HG03108 (cell line): ENCODE results near the gene PREX1.

Experiments used
- ATAC-seq: cut with Tn5 transposase; IDR thresholded peaks from one replicate; pipeline ENCODE4 v1.9.1; 2021; ENCODE audit warnings: moderate library complexity; ENCODE audit not compliant: unreplicated experiment

The PREX1 gene

DNA sequence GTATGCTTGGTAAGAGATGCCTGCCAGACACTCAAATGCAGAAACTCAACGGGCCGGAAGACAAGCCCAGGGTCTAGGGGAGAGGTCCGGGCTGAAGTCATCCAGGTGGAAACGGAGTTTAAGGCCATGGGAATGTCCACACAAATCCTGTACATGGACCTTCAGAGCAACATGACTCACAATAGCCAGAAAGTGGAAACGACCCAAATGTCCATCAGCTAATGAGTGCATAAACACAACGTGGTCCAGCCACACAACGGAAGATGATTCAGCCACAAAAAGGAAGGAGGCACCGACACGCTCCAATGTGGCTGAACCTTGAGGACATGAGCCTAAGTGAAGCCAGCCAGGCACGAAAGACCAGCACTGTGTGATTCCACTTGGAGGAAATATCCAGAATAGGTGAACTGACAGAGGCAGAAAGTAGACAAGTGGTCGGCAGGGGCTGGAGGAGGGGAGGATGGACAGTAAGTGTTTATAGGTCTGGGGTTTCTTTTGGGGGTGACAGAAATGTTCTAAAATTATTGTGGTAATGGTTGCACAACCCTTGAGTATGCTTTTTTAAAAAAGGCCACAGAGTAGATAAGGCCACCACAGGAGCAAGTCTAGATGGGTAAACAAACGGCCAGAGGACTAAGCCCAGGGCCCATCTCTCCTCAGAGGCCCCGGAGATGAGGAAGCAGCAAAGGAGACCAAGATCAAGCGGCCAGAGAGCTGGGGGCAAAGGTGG, 105.6 kb downstream of the PREX1 start:
- ATAC-seq: no peak

- ATAC-seq: no peak
Measured at GRCh38 chr20:48721324-48722001, 106.3 kb downstream of the PREX1 start.

DNA sequence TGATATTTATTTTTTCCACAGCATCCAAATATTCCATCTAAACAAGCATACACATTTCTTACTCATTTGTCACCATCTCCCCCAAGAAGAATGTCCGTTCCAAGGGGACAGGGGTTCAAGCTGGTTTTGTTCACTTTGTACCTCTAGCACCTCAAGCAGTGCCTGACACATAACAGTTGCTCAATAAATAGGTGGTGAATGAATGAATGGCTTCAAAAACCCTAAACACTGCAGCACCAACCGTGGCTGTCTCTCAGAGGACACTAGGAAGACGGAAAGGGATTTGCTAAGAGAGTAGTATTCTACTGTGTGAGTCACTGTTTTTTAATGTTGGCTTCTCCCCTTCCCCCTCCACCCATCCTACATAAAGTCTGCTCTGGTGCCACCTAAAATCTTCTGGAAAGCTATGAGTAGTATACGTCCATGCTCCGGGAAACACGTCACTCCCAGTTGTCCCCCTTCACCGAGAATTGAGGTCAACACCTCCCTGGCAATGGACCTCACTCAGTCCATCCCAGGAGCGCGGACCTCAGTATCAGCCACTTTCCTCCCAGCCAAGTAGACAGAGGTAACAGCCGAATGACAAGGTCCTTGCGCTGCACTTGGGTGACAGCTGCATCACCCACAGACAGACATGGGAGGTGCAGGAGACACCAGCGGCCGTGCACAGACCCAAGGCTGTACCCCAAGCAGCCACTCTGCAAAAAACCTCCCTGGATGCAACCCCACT, 107.4 kb downstream of the PREX1 start:
- no peak for ATAC-seq

DNA sequence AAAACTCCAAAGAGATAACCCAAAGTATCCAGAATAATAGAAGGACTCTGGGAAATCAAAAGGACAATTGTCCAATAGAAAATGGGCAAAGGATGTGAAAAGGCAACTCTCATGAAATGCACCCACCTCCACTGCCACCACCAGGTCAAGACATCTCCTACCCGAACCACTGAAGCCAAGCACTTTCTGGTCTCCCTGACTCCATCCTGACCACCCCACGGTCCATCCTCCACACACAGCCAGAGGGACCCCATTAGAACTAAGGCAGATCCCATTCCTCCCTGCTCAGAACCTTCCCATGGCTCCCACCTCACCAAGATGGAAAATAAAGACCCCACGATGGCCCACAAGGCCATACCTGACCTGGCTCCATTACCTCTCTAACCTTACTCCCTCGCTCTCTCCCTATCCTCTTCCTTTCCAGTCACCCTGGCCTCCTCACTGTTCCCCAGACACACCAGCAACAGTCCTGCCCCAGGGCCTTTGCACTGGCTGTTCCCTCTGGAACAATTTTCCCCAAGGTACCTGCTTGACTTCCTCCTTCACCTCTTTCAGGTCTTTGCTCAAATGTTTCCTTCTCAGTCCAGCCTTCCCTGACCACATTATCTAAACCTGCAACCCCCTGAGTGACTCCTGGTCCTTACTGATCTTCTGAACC, 108.1 kb downstream of the PREX1 start:
- no peak for ATAC-seq

GRCh38 chr20:48718786-48719578, 108.8 kb downstream of the PREX1 start:
- ATAC-seq: no peak

DNA sequence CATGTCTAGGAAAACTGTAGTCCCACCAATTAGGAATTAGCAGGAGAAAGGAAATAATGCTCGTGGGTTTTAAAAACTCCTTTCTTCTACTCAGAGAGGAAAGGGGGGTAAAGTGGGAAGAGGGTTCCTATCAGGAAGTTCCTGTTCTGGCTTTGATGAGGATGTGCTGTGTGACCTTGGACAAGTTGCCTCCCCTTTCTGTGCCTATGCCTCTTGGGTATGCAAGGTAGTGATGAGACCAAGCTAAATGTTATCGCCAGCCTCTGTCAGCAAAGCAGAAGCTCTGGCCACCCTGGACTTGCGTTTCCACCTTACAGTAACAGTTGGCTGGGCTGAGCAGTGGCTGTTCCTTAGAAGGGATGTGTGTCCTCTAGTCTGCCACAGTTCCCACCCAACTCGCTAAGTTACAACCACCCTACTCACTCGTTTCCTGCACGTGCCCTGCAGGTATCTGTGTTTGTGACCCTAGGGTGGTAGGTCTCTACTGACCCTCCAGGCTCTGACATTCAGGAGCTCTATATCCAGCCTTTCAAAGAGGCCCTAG, 110.0 kb downstream of the PREX1 start:
- ATAC-seq: no peak

GRCh38 chr20:48717095-48717672, 110.6 kb downstream of the PREX1 start:
- ATAC-seq: no peak

- no peak for ATAC-seq
Measured at GRCh38 chr20:48716541-48716940, 111.3 kb downstream of the PREX1 start.

- ATAC-seq: no peak
Measured at GRCh38 chr20:48716086-48716485, 111.7 kb downstream of the PREX1 start.

DNA sequence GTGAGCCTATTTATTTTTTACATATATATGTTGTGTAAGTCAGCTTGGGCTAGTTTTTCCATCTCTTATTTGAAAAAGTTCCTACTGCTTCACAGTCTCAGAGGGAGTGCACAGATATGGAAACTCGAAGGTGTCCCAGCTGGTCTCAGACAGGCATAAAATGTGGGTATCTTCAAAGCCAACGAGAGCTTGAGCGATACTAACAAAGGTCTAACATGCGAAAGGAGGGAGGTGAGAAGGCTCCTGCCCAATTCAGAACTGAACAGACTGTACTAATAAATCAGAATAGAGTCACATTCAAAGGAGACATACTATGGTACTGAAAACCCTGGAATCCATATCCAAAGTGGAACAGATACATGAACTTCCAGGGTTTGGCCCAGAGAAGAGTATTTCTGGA, 113.0 kb downstream of the PREX1 start:
- ATAC-seq: no peak

DNA sequence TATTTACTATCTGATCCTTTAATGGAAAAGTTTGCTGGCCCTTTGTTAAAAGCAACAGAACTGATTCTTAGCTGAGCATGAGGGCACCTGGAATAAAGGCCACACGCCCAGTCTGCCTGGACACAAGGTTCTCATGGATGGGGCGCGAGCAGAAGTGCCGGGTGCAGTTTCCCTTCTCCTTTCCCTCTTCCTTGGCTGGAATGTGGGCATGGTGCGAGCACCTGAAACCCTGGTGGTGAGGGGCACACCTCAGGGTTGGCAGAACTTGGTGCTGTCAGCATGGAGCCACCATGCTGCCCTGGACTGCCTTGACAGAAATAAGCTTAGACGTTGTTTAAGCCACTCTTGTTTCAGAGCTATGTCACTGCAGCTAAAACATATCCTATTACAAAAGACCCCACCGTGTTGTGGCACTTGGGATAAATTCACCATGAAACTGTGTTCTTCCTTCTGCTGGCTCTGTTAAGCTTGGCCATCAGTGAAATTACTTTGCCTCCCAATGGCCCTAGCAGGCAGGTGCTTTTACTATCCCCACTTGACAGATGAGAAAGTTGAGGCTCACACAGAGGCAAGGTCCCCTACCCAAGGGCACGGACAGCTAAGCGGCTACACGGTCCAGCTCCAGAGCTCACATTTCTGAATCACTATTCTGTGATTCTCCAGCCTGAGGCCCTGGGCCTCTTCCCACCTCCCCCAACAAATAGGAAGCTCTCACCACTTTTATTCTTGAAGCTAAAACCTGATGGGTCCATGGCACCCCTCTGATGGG, 115.9 kb downstream of the PREX1 start:
- no peak for ATAC-seq

- ATAC-seq: no peak
Measured at GRCh38 chr20:48711044-48711428, 116.8 kb downstream of the PREX1 start.

DNA sequence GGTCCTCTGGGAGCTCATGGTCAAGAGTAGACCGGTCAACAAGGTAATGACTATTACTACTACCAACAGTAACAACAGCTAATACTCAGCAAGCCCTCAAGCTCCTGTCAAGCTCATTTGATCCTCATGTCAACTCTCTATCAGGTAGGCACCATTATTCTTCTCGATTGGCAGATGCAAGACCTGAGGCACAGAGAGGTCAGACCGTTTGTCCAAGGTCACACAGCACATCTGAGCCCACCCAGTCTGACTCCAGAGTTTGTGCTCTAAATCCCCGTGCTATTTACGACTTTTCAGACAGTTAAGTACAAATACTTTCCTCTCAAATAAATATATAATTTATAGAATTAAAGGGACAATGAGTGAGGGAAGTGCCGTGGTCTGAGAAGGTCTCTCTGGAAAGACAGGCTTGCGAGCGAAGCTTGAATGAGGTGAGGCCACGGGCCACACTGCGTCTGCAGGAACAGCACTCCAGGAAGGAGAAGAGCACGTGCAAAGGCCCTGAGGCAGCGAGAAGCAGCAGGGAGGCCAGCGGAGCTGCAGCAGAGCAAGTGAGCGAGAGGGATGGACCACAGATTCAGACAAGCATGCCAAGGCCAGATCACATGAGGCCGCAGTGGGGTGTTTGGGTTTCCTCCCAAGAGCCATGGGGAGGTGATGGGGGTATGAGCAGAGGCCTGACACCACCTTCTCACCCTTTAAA, 117.3 kb downstream of the PREX1 start:
- no peak for ATAC-seq

DNA sequence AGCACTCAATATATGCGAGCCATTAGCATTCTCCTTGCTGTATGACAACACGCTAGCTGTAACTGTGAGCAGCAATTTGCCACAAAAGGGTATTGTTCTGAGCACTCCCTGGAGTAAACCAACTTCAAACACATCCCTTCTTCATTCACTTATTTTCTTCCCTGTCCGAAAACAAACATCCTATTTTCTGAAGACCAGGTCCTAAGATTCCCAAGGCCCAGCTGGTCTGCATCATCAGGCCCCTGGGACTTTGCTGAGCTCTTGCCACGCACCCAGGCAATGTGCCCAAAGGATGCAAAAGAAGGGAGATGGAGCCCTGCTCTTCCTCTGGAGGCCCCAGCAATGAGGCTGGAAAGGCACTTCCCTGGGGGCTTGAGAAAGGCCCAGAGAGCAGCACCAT, 118.1 kb downstream of the PREX1 start:
- no peak for ATAC-seq

DNA sequence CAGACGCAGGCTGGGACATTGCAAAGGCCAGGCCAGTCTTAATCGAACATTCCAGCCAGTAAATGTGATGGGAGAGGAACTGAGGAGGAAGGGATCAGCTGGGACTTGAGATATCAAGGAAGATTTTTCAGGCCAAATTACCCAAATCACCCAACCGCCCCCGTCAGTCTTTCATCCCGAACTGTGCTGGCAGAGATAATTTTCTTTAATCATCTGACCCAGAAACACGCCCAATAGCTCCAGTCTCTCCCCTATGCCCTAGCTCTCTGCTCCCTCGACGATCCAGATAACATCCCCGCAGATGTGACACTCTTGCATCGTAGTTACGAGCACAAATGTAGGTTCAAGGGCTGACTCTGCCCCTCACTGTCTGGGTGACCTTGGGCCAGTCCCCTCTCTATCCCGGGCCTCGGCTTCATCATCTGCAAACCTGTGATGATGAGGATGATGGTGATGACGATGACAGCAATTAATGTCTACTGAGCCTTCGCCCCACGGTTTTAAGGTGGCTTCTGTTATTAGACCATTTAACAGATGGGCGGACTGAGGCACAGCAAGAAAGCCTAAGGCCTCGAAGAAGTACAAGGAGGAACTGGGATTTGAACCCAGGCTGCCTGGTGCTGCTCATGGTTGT, 118.6 kb downstream of the PREX1 start:
- no peak for ATAC-seq

DNA sequence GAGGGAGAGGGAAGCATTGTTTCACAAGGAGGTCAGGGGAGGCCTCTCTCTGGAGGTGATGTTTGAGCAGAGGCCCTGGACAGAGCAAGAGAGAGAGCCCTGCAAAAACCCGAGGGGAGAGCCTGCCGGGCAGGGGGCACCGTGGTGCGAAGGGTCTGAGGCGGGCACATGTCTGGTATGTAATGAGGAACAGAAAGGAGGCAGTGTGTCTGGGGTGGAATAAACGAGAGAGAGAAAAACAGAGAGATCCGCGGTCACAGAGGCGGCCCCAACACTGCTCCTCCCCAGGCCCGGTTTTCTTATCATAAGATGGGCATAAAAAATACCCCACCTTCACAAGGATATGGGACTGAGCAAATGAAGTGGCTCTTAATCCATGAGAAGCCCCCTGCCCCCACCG, 119.2 kb downstream of the PREX1 start:
- ATAC-seq: no peak

DNA sequence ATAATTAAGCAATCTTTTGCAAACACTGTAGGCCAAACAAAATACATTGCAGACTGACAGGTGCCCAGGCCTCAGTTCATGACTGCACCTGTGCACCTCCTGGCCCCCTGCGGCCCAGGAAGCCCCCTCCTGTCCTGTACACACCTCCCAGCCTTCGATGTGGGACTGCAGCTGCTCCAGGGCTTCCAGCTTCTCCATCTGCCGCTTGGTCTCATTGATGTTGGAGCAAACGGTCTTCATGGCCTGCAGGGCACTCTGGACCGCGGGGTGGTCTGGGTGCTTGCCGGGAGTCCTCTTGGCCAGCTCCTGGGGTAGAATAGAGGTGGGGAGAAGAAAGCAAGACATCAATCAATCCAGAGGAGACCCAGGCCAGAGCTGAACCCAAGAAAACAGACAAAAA, 119.7 kb downstream of the PREX1 start:
- no peak for ATAC-seq

DNA sequence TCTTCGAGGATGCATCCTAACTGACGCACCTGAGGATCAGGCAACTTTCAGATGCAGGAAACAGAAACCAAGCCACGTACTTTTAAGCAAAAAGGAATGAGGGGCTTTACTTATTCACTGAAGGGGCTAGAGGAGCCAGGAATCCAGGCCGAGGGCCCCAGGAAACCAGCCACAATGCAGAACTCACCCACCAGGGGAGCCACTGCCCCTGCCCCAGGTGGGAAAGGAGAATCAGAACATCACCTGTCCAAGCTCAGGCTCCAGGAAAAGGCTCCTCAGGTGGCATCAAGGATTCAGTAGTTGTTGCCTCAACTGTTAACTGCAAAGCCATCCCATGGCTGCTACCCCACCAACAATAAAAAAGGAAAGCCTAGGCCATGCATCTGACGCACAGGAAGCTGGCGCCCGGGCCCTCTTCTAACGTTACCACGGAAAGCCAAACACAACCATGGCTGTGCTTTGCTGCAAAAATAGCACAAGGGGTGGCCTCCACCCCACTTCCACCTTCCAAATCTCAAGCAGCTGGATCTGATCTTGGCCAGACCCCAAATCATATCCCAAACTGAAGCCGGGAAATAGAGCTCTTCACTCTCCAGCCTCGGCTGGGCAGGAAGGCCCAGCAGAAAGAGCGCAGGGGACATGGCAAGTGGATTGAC, 121.0 kb downstream of the PREX1 start:
- no peak for ATAC-seq
